ENCODE data around the gene CDH9. TPM values are rescaled to one million over a fixed set of nuclear protein-coding genes. Genes with fewer than 3 reads are reported as not detected.

CDH9 gene
- total RNA-seq, 1 donor from 2014 or later: 0.14 TPM

- H3K27me3 Mint-ChIP-seq (ENCODE audit: low read depth): no peaks in the 10 kb centered on the region
- DNase-seq (ENCODE audit: low read depth, low spot score): no peak
Observed at GRCh38 chr5:27048510-27048909, 10.1 kb upstream of the CDH9 start.

GRCh38 chr5:27041372-27041771 lies 3.0 kb upstream of the CDH9 start:
- Mint-ChIP-seq H3K4me3 (no peak overlapping the region), H3K4me1 (peaks cover 7% of the 10 kb centered on the region), H3K27ac (ENCODE audit: unreplicated experiment) (no peak overlapping the region), H3K9me3 (peaks cover 2% of the 10 kb centered on the region), H3K36me3 (ENCODE audit: low read depth) (no peaks in the 10 kb centered on the region), H3K27me3 (ENCODE audit: low read depth) (no peaks in the 10 kb centered on the region)
- no peak for TF ChIP-seq CTCF (conservative IDR thresholded peaks at IDR 0.05)
- DNase-seq (ENCODE audit: low read depth, low spot score): no peak

More at GRCh38 chr5:27048510-27048909, 10.1 kb upstream of the CDH9 start:
- H3K36me3 Mint-ChIP-seq (ENCODE audit: low read depth): no peaks in the 10 kb centered on the region
- no peak overlapping the region for H3K4me3 Mint-ChIP-seq
- H3K4me1 Mint-ChIP-seq: no peaks in the 10 kb centered on the region
- H3K27ac Mint-ChIP-seq (ENCODE audit: unreplicated experiment): no peak overlapping the region
- no peak for TF ChIP-seq CTCF (conservative IDR thresholded peaks at IDR 0.05)
- peaks cover 4% of the 10 kb centered on the region for H3K9me3 Mint-ChIP-seq

- peaks cover 7% of the 10 kb centered on the region for H3K4me1 Mint-ChIP-seq
- H3K27ac Mint-ChIP-seq (ENCODE audit: unreplicated experiment): no peak overlapping the region
- no peaks in the 10 kb centered on the region for H3K27me3 Mint-ChIP-seq (ENCODE audit: low read depth)
- no peak for DNase-seq (ENCODE audit: low read depth, low spot score)
- H3K9me3 Mint-ChIP-seq: no peaks in the 10 kb centered on the region
- no peak overlapping the region for H3K4me3 Mint-ChIP-seq
- TF ChIP-seq CTCF (conservative IDR thresholded peaks at IDR 0.05): no peak
- no peaks in the 10 kb centered on the region for H3K36me3 Mint-ChIP-seq (ENCODE audit: low read depth)
Observed at GRCh38 chr5:27034565-27034964, 3.8 kb downstream of the CDH9 start.

GRCh38 chr5:27026801-27027200 lies 11.6 kb downstream of the CDH9 start:
- Mint-ChIP-seq H3K27ac (ENCODE audit: unreplicated experiment) (no peak overlapping the region), H3K27me3 (ENCODE audit: low read depth) (no peaks in the 10 kb centered on the region), H3K4me1 (no peaks in the 10 kb centered on the region), H3K36me3 (ENCODE audit: low read depth) (no peaks in the 10 kb centered on the region), H3K9me3 (peaks cover 2% of the 10 kb centered on the region), H3K4me3 (no peak overlapping the region)
- no peak for DNase-seq (ENCODE audit: low read depth, low spot score)
- TF ChIP-seq CTCF (conservative IDR thresholded peaks at IDR 0.05): no peak

GRCh38 chr5:27026063-27026462 lies 12.3 kb downstream of the CDH9 start:
- Mint-ChIP-seq H3K4me3 (no peak overlapping the region), H3K9me3 (peaks cover 2% of the 10 kb centered on the region), H3K27me3 (ENCODE audit: low read depth) (no peaks in the 10 kb centered on the region), H3K4me1 (no peaks in the 10 kb centered on the region), H3K36me3 (ENCODE audit: low read depth) (no peaks in the 10 kb centered on the region), H3K27ac (ENCODE audit: unreplicated experiment) (no peak overlapping the region)
- no peak for DNase-seq (ENCODE audit: low read depth, low spot score)
- TF ChIP-seq CTCF (conservative IDR thresholded peaks at IDR 0.05): no peak

- DNase-seq (ENCODE audit: low read depth, low spot score): no peak
- Mint-ChIP-seq H3K9me3 (peaks cover 2% of the 10 kb centered on the region), H3K4me3 (no peak overlapping the region), H3K27ac (ENCODE audit: unreplicated experiment) (no peak overlapping the region), H3K36me3 (ENCODE audit: low read depth) (no peaks in the 10 kb centered on the region), H3K27me3 (ENCODE audit: low read depth) (no peaks in the 10 kb centered on the region), H3K4me1 (no peaks in the 10 kb centered on the region)
- TF ChIP-seq CTCF (conservative IDR thresholded peaks at IDR 0.05): no peak
Observed at GRCh38 chr5:27021471-27021870, 16.9 kb downstream of the CDH9 start.
